Lower lobe of right lung (tissue), 2 donors: ENCODE measurements around the gene CDK5RAP1. TPM values are rescaled to one million over a fixed set of nuclear protein-coding genes. Genes with fewer than 3 reads are reported as not detected.

Experiments
- ATAC-seq, 2 donors: fragments of 200-7000 bp; cut with Tn5 transposase; one replicate each; pipeline ENCODE4 v1.9.1; 2020 to 2022; ENCODE audit warnings: mild to moderate bottlenecking in 2 of 2, moderate library complexity in 2 of 2
- DNase-seq: peaks from one replicate; pipeline ENCODE4 v3.0.0-alpha.2; 2020
- H3K27ac ChIP-seq: fragments of 200-600 bp; one replicate; pipeline ENCODE4 v1.8.0; 2022
- H3K27me3 ChIP-seq: fragments of 200-600 bp; one replicate; pipeline ENCODE4 v1.8.0; 2022; ENCODE audit warnings: low read depth
- H3K36me3 ChIP-seq: fragments of 200-600 bp; one replicate; pipeline ENCODE4 v1.8.0; 2022; ENCODE audit warnings: mild to moderate bottlenecking
- H3K4me1 ChIP-seq: fragments of 200-600 bp; one replicate; pipeline ENCODE4 v1.8.0; 2022
- H3K4me3 ChIP-seq: fragments of 200-600 bp; one replicate; pipeline ENCODE4 v1.8.0; 2022; ENCODE audit warnings: mild to moderate bottlenecking
- H3K9me3 ChIP-seq: fragments of 200-600 bp; one replicate; pipeline ENCODE4 v1.8.0; 2022
- CTCF ChIP-seq: fragments of 200-600 bp; IDR thresholded peaks from one replicate; pipeline ENCODE4 v1.8.0; 2022; ENCODE audit warnings: antibody characterized with exemption, mild to moderate bottlenecking
- intact Hi-C: fragments of 100-400 bp; cut with DNase I; formaldehyde crosslinking; loops from one replicate; pipeline ENCODE4 v1.11.0; 2022
- total RNA-seq: library from RNA; stranded (reverse); fragmentation: NEBNext Ultra II Directional; extraction: Animal tissue kit (Norgen Biotek cat#: 25700); gene quantifications from one replicate; pipeline ENCODE4 v1.2.1, GENCODE V29; 2021
- donor health status: DM: no; HTN: yes; CAD: no; lungs with severe emphysema.

The CDK5RAP1 gene
- total RNA-seq, 1 donor from 2014 or later, result 23.2 TPM

- no peaks in the 10 kb centered on the region for H3K4me1 ChIP-seq
- no peak for TF ChIP-seq CTCF
- no peak for ATAC-seq
- H3K4me3 ChIP-seq, result no peak overlapping the region
- DNase-seq, result no peak
- no peak overlapping the region for H3K27ac ChIP-seq
- peaks cover 10% of the 10 kb centered on the region for H3K27me3 ChIP-seq
- no peaks in the 10 kb centered on the region for H3K9me3 ChIP-seq
- no peaks in the 10 kb centered on the region for H3K36me3 ChIP-seq
- intact Hi-C loops, result no loop called here
Measured at GRCh38 chr20:33328157-33329137, 72.9 kb downstream of the CDK5RAP1 start.

GRCh38 chr20:33325350-33325749 is 76.0 kb downstream of the CDK5RAP1 start:
- Histone ChIP-seq H3K9me3 (no peaks in the 10 kb centered on the region), H3K4me3 (no peak overlapping the region), H3K27me3 (peaks cover 15% of the 10 kb centered on the region), H3K4me1 (no peaks in the 10 kb centered on the region), H3K36me3 (no peaks in the 10 kb centered on the region), H3K27ac (no peak overlapping the region)
- no peak for TF ChIP-seq CTCF
- no peak for ATAC-seq
- intact Hi-C loops, result no loop called here
- DNase-seq, result no peak

GRCh38 chr20:33323236-33323635 is 78.1 kb downstream of the CDK5RAP1 start:
- no peak for TF ChIP-seq CTCF
- no peak overlapping the region for H3K27ac ChIP-seq
- ATAC-seq, result peak in 1 of 2 donors; percentile 24
- H3K4me1 ChIP-seq, result no peaks in the 10 kb centered on the region
- intact Hi-C loops, result no loop called here
- H3K27me3 ChIP-seq, result peaks cover 15% of the 10 kb centered on the region
- H3K4me3 ChIP-seq, result no peak overlapping the region
- H3K36me3 ChIP-seq, result no peaks in the 10 kb centered on the region
- no peaks in the 10 kb centered on the region for H3K9me3 ChIP-seq
- no peak for DNase-seq

DNA sequence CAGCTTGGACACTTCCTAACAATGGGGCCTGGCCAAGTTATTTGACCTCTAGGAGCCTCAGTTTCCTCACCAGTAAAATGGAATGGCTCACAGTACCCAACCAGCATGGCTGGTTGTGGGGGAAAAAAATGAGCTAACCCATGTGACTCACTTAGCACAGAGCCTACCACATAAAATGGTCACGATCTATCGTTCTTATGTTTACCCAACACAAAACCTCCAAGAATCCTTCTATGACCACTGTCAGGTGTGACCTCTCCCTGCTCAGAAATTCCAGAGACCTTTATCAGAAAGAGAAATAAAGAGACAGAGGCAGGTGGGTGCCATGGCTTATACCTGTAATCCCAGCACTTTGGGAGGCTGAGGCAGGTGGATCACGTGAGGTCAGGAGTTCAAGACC is 78.9 kb downstream of the CDK5RAP1 start:
- peaks cover 15% of the 10 kb centered on the region for H3K27me3 ChIP-seq
- intact Hi-C loops, result no loop called here
- H3K9me3 ChIP-seq, result no peaks in the 10 kb centered on the region
- H3K36me3 ChIP-seq, result no peaks in the 10 kb centered on the region
- H3K4me3 ChIP-seq, result no peak overlapping the region
- H3K4me1 ChIP-seq, result no peaks in the 10 kb centered on the region
- DNase-seq, result no peak
- no peak for ATAC-seq
- TF ChIP-seq CTCF, result no peak
- no peak overlapping the region for H3K27ac ChIP-seq

DNA sequence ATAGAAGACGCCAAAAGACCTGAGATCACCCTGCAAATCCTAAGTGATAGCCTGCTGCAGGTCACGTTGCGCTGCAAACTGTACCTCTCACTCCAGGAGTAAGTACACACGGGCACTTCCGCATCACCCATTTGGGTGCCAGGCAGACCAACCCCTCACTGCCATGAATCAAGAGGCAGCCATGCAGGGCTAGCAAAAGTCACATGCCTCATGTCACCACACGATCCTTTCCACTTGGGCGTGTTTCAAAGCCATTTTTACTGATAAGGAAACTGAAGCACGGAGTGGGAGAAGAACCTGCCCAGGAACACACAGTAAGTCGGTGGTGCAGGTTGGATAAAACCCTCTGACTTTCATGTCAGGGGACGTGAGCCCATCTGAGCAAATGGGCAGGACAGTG is 81.3 kb downstream of the CDK5RAP1 start:
- TF ChIP-seq CTCF, result no peak
- intact Hi-C loops, result no loop called here
- H3K27ac ChIP-seq, result no peak overlapping the region
- DNase-seq, result no peak
- no peaks in the 10 kb centered on the region for H3K9me3 ChIP-seq
- no peaks in the 10 kb centered on the region for H3K4me1 ChIP-seq
- H3K27me3 ChIP-seq, result peaks cover 15% of the 10 kb centered on the region
- H3K4me3 ChIP-seq, result no peak overlapping the region
- ATAC-seq, result peak in 1 of 2 donors; percentile 13
- H3K36me3 ChIP-seq, result no peaks in the 10 kb centered on the region
